ENCODE measurements around the gene KCNJ14.

Gene KCNJ14

DNA sequence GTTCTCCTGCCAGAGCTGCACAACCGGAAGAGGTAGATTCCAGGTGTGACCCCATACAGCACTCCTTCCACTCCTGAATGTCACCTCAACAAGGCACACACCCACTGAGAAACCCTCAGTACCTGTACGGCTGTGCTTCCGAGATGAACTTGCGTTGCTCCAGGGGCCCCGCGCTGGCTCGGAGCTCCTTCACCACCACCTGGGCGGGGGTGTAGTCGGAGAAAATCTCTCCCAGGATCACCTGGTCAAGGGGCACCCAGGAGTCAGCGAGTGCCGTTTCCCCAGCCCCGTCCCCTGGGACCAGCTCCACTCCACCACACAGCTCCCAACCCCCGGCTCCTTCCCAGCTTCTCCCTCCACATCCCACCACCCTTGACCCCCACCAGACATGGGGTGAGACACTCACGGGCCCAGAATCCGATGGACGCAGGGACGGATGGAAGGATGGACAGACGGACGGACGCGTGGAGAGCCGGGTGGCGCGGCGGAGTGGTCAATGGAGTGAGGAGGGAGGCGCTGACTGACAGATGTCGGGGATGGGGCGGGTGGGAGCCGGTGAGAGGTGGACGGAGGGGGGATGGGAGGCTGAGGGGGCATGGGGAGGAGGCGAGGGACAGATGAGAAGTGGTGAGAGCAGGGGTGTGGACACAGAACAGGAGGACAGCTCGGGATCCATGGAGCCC, 53.5 kb downstream of the KCNJ14 start:
- ChIA-PET POLR2A (ENCODE audit: low non-redundant PET) (no interaction called here), CTCF (interaction anchor here (1.2 kb wide), 1 partner anchor 76 kb away, joined by 8 read pairs; no protein-coding TSS in a partner anchor)
- no peak for TF ChIP-seq CTCF (conservative IDR thresholded peaks at IDR 0.05; ENCODE audit: low read depth)
- no peak for DNase-seq (ENCODE audit: low spot score)
- no peak overlapping the region for H3K27ac ChIP-seq

GRCh38 chr19:48509467-48510194, 54.3 kb downstream of the KCNJ14 start:
- TF ChIP-seq CTCF (conservative IDR thresholded peaks at IDR 0.05; ENCODE audit: low read depth): no peak
- H3K27ac ChIP-seq: no peak overlapping the region
- no peak for DNase-seq (ENCODE audit: low spot score)
- ChIA-PET CTCF (interaction anchor here (1.2 kb wide), 1 partner anchor 75 kb away, joined by 8 read pairs; no protein-coding TSS in a partner anchor), POLR2A (ENCODE audit: low non-redundant PET) (no interaction called here)

- DNase-seq (ENCODE audit: low spot score): peak; percentile 42
- TF ChIP-seq CTCF (conservative IDR thresholded peaks at IDR 0.05; ENCODE audit: low read depth): no peak
- ChIA-PET CTCF (no interaction called here), POLR2A (ENCODE audit: low non-redundant PET) (no interaction called here)
- no peak overlapping the region for H3K27ac ChIP-seq
These were observed 55.3 kb downstream of the KCNJ14 start for GRCh38 chr19:48510421-48511268.

DNA sequence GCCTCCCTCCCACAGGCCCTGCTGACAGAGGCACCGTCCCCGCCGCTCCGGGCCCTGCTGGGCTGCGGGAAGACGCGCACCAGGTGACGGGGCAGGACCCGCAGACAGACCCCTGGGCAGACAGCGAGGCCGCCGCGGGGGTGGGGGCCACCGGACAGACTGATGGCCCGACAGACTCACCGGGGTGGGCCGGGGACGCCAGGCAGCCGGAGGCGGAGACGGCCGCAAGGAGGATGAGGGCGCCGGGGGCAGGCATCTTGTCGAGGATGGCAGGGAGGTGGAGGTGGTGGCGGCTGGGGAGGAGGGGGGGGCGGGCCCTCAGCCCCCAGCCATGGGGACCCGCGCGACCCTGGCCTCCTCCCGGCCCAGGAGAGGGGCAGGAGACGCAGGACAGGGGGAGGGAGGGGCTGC, 56.0 kb downstream of the KCNJ14 start:
- DNase-seq (ENCODE audit: low spot score): no peak
- ChIA-PET CTCF (no interaction called here), POLR2A (ENCODE audit: low non-redundant PET) (no interaction called here)
- no peak for TF ChIP-seq CTCF (conservative IDR thresholded peaks at IDR 0.05; ENCODE audit: low read depth)
- no peak overlapping the region for H3K27ac ChIP-seq

DNA sequence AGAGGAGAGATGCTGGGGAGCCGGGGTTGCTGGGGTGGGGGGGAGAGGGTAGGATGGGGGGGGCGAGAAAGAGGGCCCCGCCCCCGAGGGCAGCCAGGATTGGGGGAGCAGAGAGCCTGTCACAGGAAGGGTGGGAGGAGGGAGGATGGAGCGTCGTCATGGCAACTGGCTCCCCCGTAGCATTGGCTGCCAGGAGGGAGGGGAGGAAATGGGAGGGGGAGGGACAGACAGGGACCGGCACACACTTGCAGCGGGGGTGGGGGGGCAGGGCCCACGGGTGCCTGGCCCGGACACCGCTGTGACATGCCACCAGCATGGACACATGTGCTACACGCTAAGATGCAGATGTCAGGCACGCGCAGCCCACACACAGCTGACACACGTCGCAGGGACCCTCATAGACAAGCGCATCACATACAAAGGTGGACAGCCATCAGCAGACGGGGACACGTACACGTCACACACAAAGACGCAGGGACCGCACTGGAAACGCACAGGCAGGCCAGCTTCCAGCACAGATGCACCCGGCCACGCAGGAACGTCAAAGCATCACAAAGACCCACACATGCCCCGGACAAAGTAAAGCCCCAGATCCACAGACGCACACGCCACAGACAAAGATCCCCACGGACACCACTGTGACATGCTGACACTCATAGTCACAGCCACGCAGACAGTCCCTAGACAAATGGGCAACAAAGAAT, 56.6 kb downstream of the KCNJ14 start, which contains the start of gene LMTK3:
TSS of gene LMTK3 (minus strand) at position 36 of the 704 bp plus-strand sequence. CDS start 259 bp downstream, outside the sequence.
- no peak for TF ChIP-seq CTCF (conservative IDR thresholded peaks at IDR 0.05; ENCODE audit: low read depth)
- CTCF ChIA-PET: interaction anchor here (0.7 kb wide), 1 partner anchor 96 kb away, joined by 3 read pairs; no protein-coding TSS in a partner anchor
- POLR2A ChIA-PET (ENCODE audit: low non-redundant PET): no interaction called here
- no peak within 1 kb of the TSS for H3K27ac ChIP-seq
- DNase-seq (ENCODE audit: low spot score): peak; percentile 50

Measured in RWPE1 (cell line).